ENCODE results near the gene MED9.

DNA sequence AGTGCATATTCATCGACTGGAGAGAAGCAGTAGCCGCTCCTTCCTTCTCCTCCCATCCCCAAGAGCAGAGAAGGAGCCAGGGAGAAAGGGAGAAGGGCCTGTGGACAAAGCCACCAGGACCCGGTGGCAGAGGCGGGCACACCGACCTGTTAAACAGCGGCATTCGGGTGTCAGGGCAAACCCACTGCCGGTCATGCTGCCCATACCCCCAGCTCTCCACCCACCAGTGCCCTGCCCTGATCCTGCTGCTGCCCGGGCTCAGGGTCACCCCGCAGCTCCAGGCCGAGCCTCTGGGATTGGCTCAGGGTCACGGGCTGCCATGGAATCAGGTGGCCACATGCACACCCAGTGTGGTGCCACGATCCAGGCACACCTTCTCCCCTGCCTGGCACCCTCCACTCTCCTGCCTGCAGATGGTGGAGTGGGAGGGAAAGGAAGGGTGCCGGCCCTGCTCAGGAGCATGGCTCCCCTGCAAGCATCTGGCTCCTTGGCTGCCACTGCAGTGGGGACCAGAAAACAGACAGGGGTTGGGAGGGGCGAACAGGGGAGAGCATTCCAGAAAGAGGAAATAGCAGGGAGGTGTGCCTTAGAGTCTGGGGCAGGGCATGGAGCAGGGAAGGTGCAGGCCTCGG, 37.7 kb downstream of the MED9 start:
- TF ChIP-seq SLC30A9 (CRISPR knock-in tag; IDR thresholded peaks at IDR 0.05) (no peak), SP2 (IDR thresholded peaks at IDR 0.05; ENCODE audit: extremely low read depth, low read depth, low read length, poor library complexity, severe bottlenecking) (no peak), FOS (IDR thresholded peaks at IDR 0.05; ENCODE audit: extremely low read depth, insufficient read length) (no peak), HMG20B (CRISPR knock-in tag; IDR thresholded peaks at IDR 0.05) (no peak)
- TF ChIP-seq, protein P1, sequence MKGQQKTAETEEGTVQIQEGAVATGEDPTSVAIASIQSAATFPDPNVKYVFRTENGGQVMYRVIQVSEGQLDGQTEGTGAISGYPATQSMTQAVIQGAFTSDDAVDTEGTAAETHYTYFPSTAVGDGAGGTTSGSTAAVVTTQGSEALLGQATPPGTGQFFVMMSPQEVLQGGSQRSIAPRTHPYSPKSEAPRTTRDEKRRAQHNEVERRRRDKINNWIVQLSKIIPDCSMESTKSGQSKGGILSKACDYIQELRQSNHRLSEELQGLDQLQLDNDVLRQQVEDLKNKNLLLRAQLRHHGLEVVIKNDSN (CRISPR knock-in tag; IDR thresholded peaks at IDR 0.05) = no peak

Measured in K562 (cell line).